Fibroblast of the aortic adventitia (primary cell): ENCODE measurements around the gene SCRT2. TPM values are rescaled to one million over a fixed set of nuclear protein-coding genes. Genes with fewer than 3 reads are reported as not detected.

Experiments used
- DNase-seq: peaks from one replicate; pipeline ENCODE4 v3.0.0-alpha.2; 2010; ENCODE audit warnings: low read depth
- H3K4me3 ChIP-seq: 2 replicates; pipeline ENCODE4 v1.5.1; 2011; ENCODE audit warnings: low read depth, mild to moderate bottlenecking, control low read depth, low read length, moderate library complexity
- total RNA-seq: library from RNA; depleted of rRNA; stranded (reverse); fragments of >200 nt; gene quantifications from 2 replicates; pipeline ENCODE4 v1.2.3, GENCODE V29; 2012; ENCODE audit warnings: low replicate concordance
- TF ChIP-seq, protein P1 (sequence below): IDR thresholded peaks from 2 replicates; pipeline ENCODE4 v1.5.1; 2011; ENCODE audit warnings: mild to moderate bottlenecking, low read length, control low read depth, inconsistent platforms; ENCODE audit not compliant: insufficient read depth

SCRT2 gene
- total RNA-seq, 1 donor = not detected

GRCh38 chr20:668050-668449, 7.6 kb downstream of the SCRT2 start:
- no peak overlapping the region for H3K4me3 ChIP-seq
- DNase-seq = no peak
- TF ChIP-seq, protein P1, sequence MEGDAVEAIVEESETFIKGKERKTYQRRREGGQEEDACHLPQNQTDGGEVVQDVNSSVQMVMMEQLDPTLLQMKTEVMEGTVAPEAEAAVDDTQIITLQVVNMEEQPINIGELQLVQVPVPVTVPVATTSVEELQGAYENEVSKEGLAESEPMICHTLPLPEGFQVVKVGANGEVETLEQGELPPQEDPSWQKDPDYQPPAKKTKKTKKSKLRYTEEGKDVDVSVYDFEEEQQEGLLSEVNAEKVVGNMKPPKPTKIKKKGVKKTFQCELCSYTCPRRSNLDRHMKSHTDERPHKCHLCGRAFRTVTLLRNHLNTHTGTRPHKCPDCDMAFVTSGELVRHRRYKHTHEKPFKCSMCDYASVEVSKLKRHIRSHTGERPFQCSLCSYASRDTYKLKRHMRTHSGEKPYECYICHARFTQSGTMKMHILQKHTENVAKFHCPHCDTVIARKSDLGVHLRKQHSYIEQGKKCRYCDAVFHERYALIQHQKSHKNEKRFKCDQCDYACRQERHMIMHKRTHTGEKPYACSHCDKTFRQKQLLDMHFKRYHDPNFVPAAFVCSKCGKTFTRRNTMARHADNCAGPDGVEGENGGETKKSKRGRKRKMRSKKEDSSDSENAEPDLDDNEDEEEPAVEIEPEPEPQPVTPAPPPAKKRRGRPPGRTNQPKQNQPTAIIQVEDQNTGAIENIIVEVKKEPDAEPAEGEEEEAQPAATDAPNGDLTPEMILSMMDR = no peak

GRCh38 chr20:667351-668034, 8.1 kb downstream of the SCRT2 start:
- no peak overlapping the region for H3K4me3 ChIP-seq
- TF ChIP-seq, protein P1 = peak; percentile 95
- peak; percentile 51 for DNase-seq

- no peak overlapping the region for H3K4me3 ChIP-seq
- no peak for DNase-seq
- TF ChIP-seq, protein P1 = no peak
Observed at GRCh38 chr20:666877-667276, 8.7 kb downstream of the SCRT2 start.

DNA sequence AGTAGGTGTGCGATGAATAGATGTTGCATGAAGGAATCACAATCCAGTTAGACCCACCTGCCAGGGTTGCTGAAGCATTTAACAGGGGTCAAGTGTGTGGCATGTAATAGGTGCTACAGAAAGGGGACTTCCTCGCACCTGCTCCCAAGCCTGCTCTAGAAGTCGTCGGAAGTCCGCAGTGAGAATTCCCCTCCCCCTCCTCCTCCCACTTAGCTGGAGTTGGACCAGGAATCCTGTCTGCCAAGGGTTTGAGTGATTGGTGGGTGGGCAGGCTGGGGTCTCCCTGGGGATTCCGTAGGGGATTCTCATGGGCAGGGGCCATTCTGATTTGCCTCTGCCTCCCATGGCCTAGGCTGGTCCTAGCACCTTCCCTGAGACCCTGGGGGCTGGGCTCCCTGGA, 10.3 kb downstream of the SCRT2 start:
- DNase-seq = no peak
- H3K4me3 ChIP-seq = no peak overlapping the region
- TF ChIP-seq, protein P1 = no peak

GRCh38 chr20:664576-664975, 11.0 kb downstream of the SCRT2 start:
- TF ChIP-seq, protein P1 = no peak
- no peak overlapping the region for H3K4me3 ChIP-seq
- no peak for DNase-seq

- no peak overlapping the region for H3K4me3 ChIP-seq
- no peak for DNase-seq
- TF ChIP-seq, protein P1 = no peak
Observed at GRCh38 chr20:664151-664550, 11.5 kb downstream of the SCRT2 start.
